GM19193 (cell line): ENCODE measurements around the gene SCP2D1.

Source experiments
- POLR2A ChIP-seq: IDR thresholded peaks from 4 replicates; pipeline ENCODE4 v1.6.1; 2011; ENCODE audit not compliant: insufficient read depth, insufficient read length; ENCODE audit errors: extremely low read depth

Gene SCP2D1

DNA sequence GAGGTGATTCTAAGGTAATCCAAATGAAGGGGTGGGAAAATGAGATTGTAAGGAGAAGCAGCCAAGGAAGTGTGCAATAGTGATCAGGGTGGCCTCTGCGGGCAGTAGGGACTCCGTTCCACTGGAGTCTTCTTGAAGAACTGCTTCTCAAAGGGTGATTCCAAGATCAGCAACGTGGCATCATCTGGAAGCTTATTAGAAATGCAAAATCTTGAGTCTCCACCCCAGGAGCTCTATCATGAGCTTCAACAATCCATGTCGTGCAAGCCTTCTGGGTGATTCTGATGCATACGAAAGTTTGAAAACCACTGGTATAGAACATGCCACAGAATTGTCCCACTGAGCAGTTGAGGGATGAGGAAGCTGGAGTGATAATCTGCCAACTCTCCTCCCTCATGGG lies 31.4 kb downstream of the SCP2D1 start:
- TF ChIP-seq POLR2A = no peak

- TF ChIP-seq POLR2A = no peak
These were observed 33.7 kb downstream of the SCP2D1 start for GRCh38 chr20:18847226-18847755.

DNA sequence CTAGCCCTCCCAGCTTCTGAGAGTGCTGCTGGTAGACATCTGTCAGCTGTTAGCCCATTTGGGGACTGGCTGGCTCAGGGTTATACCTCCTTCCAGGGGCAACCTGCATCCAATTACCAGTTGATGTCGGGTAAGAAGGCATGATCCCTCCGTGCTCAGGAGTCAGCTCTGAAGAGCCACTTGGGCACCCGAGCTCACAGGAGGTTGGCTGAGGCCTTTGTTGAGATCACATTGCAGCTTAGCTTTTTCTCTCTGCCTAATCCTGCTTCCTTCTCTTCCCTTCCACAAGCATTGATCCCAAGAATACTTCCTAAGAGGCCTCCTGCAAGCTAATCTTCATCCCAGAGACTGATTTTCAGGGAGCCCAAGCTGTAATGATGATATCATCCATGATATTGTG lies 35.5 kb downstream of the SCP2D1 start:
- no peak for TF ChIP-seq POLR2A

DNA sequence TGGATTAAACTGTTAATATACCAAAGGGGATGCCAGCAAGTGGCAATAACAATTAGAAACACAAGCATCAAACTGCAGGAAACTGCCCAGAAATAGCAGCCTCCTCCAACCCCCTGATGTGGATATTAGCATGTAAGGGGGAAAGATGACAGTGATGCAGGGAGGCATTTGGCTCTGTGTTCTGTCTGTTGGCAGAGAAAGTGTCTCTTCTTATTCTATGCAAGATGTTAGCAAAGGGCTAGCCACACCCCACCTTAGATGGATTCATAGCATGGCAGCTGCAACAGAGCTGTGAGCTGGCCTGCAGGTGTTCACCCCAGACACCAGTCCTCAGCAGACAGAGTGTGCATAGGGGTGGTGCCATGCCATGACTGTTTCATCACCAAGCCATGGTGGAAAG lies 38.0 kb downstream of the SCP2D1 start:
- no peak for TF ChIP-seq POLR2A

- no peak for TF ChIP-seq POLR2A
These were observed 38.7 kb downstream of the SCP2D1 start for GRCh38 chr20:18852318-18852717.

DNA sequence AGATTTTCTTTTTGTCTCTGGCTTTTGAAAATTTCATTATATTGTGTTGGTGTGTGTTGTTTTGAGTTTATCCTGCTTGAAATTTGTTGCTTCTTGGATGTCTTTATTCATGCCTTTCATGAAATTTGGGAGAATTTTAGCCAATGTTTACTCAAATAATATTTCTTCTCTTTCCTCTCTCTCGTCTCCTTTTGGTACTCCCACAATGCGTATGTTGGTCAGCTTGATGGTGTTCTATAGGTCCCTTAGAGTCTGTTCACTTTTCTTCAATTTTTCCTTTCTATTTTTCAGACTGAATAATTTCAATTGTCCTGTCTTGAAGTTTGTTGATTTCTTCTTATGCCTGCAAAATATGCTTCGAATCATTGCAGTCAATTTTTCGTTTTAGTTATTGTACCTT lies 39.6 kb downstream of the SCP2D1 start:
- TF ChIP-seq POLR2A = no peak

DNA sequence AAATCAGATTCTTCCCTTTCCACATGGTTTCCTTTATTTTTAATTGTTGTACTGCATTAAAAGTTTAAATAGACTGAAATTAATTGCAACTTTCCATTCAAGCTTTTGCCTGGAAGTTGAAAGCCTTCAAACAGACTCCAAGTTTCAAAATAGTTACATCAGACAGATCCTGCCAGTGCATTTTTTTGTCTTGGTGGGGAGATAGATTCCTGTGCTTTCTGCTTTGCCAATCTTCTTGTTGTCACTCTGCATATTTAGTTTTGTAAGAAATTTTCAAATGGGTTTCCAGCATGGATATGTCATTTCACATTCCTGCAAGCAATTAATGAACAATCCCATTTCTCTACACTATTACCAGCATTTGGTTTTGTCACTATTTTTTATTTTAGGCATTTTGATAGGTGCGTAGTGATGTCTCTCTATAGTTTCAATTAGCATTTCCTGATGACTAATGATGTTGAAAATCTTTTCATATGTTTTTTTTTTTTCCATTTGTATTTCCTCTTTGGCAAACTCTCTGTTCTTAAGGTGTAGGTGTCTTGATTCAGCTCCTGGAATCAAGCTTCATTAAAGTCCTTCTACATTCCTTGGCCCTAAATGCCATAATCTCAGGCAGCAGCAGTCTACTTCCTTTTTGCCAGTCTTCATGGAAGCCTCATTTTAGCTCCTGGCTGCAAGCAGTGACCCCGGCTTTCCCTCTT lies 40.5 kb downstream of the SCP2D1 start:
- no peak for TF ChIP-seq POLR2A

DNA sequence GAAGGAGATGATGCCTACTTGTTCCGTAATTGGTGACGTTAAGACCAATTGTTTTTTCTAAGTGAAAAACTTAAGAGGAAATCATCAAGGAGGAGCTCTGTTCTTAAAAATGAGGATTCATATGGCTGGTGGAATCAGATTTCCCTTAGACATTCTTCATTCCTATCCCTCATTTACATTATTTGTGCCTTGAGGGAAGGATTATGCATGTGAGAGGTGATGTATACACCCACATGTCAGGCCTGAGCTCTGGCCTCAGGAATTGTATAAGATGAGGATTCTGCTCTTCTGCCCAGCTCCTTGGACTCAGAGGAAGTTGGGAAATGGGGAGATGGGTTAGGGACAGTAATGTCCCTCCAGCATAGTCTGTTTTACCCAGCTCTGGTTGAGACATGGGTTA lies 42.3 kb downstream of the SCP2D1 start:
- no peak for TF ChIP-seq POLR2A

- TF ChIP-seq POLR2A = no peak
These were observed 43.3 kb downstream of the SCP2D1 start for GRCh38 chr20:18856873-18857272.

- no peak for TF ChIP-seq POLR2A
These were observed 44.1 kb downstream of the SCP2D1 start for GRCh38 chr20:18857640-18858039.

DNA sequence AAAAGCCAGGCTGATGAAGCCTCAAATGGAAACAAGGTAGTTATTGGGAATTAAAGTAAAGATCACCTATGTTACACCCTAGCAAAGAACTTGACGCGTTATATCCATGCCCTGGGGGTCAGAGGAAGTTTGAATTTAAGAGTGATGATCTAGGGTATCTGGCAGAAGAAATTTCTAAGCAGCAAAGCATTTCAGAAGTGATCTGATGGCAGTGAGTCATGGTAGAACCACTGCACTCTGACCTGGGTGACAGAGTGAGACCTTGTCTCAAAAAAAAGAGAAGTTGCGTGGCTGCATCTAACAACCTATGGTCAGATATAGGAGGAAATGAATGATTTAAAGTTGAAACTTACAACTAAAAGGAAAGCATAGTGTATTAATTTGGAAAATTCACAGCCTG lies 45.2 kb downstream of the SCP2D1 start:
- no peak for TF ChIP-seq POLR2A
